Dendritic cell treated with granulocyte-macrophage colony-stimulating factor and Interleukin-4, amounts not matched to agents 40 ng/mL and 50 ng/mL, for 4 days (primary cell): ENCODE data around the gene BTBD1.

Experiments
- H3K27ac Mint-ChIP-seq: one replicate; pipeline ENCODE4 v1.8.0; 2022; ENCODE audit warnings: mild to moderate bottlenecking, mixed read lengths
- H3K27me3 Mint-ChIP-seq: one replicate; pipeline ENCODE4 v1.8.0; 2022; ENCODE audit warnings: mild to moderate bottlenecking, mixed read lengths
- H3K36me3 Mint-ChIP-seq: one replicate; pipeline ENCODE4 v1.8.0; 2022; ENCODE audit warnings: low read depth, mixed read lengths
- H3K4me1 Mint-ChIP-seq: one replicate; pipeline ENCODE4 v1.8.0; 2022; ENCODE audit warnings: low read depth, mixed read lengths
- H3K4me3 Mint-ChIP-seq: one replicate; pipeline ENCODE4 v1.8.0; 2022; ENCODE audit warnings: mild to moderate bottlenecking, moderate library complexity, mixed read lengths
- H3K9me3 Mint-ChIP-seq: one replicate; pipeline ENCODE4 v1.8.0; 2022; ENCODE audit warnings: mixed read lengths
- intact Hi-C: fragments of 100-400 bp; cut with micrococcal nuclease; formaldehyde crosslinking; loops from one replicate; pipeline ENCODE4 v1.15.0; 2022

Gene BTBD1

GRCh38 chr15:82985688-82986441 is 81.2 kb downstream of the BTBD1 start, which contains the start of gene RAMAC:
Gene RAMAC (plus strand): TSS chr15:82986210. CDS start chr15:82989019, 2,809 bp downstream.
- Mint-ChIP-seq H3K4me1 (peaks cover 20% of the 10 kb centered on the region), H3K27me3 (no peaks in the 10 kb centered on the region), H3K27ac (peak within 1 kb of the TSS; percentile 95), H3K9me3 (no peaks in the 10 kb centered on the region), H3K36me3 (peaks cover 51% of the 10 kb centered on the region), H3K4me3 (peak within 1 kb of the TSS; percentile 94)
- intact Hi-C loops: loop anchor here (5.0 kb wide), 4 partner anchors 34 to 174 kb away; partner anchors contain the start of gene HOMER2

DNA sequence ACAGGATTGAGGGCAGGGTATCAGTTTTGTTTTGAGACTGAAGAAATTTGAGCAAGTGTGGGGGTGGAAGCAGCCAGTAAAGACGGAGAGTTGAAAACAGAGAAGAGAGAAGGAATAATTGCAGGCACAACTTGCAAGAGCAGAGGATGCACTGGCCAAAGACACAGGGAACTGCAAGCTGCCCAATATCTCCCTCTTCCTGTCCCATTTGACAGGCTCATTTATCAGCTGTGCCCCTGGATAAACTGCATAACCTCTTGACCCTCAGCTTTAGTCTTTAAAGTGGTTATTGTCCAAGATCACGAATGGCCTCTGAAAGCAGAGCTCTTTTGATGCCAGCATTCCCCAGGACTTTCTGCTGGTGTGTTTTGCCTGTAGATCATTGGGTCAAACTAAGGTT is 86.1 kb downstream of the BTBD1 start:
- no peak overlapping the region for H3K4me3 Mint-ChIP-seq
- H3K27me3 Mint-ChIP-seq: no peaks in the 10 kb centered on the region
- no peak overlapping the region for H3K27ac Mint-ChIP-seq
- peaks cover 16% of the 10 kb centered on the region for H3K36me3 Mint-ChIP-seq
- H3K4me1 Mint-ChIP-seq: peaks cover 17% of the 10 kb centered on the region
- intact Hi-C loops: no loop called here
- no peaks in the 10 kb centered on the region for H3K9me3 Mint-ChIP-seq

DNA sequence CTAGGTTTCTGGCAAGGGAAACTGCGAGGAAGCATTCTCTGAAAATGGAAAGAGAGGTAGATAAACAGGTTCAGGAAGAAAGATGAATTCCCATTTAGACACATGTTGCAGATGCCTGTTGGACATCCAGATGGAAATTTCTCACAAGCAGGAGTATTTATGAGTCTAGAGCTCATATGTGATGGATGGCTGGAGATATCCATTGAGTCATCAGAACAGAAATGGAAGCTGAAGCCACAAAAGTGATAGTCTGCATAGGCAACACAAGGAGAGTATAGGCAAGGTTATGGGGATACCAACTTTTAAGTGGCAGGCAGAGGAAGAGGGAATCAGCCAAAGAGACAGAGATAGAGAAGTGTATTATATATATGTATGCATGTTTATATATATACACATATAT is 87.3 kb downstream of the BTBD1 start:
- H3K4me1 Mint-ChIP-seq: peaks cover 7% of the 10 kb centered on the region
- peaks cover 6% of the 10 kb centered on the region for H3K36me3 Mint-ChIP-seq
- H3K9me3 Mint-ChIP-seq: no peaks in the 10 kb centered on the region
- no peaks in the 10 kb centered on the region for H3K27me3 Mint-ChIP-seq
- H3K27ac Mint-ChIP-seq: no peak overlapping the region
- no peak overlapping the region for H3K4me3 Mint-ChIP-seq
- intact Hi-C loops: no loop called here

DNA sequence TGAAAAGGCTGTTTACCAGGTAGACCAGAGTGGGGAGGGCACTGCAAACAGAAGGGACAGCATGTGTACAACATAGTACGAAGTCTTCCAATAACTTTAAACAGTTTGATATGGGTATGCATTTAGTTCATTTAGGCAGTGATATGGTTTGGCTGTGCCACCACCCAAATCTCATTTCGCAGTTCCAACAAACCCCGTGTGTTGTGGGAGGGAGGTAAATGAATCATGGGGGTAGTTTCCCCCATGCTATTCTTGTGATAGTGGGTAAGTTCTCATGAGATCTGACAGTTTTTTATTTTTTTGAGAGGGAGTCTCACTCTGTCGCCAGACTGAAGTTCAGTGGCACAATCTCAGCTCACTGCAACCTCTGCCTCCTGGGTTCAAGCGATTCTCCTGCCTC is 88.6 kb downstream of the BTBD1 start:
- Mint-ChIP-seq H3K27ac (no peak overlapping the region), H3K27me3 (no peaks in the 10 kb centered on the region), H3K36me3 (peaks cover 6% of the 10 kb centered on the region), H3K4me1 (peaks cover 5% of the 10 kb centered on the region), H3K4me3 (no peak overlapping the region), H3K9me3 (no peaks in the 10 kb centered on the region)
- intact Hi-C loops: no loop called here

DNA sequence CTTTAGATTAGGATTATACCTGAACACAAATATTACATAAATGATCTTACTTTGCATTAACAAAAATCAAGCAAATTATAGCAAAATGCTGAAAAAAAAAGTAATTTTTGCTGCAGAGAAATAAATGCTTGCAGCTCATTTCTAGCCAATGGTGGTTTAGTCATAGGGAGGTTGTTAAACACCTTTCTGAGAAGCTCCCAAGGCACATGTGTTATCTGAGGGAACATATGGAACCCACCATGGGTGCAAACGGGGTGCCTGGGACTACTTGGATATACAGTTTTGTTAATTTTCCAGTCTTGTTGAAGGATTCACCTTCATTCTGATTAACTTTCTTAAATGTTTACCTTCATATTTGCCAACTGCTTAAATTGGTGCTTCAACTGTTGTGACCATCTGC is 90.0 kb downstream of the BTBD1 start:
- Mint-ChIP-seq H3K27ac (no peak overlapping the region), H3K4me1 (peaks cover 5% of the 10 kb centered on the region), H3K27me3 (no peaks in the 10 kb centered on the region), H3K9me3 (no peaks in the 10 kb centered on the region), H3K36me3 (peaks cover 6% of the 10 kb centered on the region), H3K4me3 (no peak overlapping the region)
- intact Hi-C loops: no loop called here

- H3K4me1 Mint-ChIP-seq: peaks cover 17% of the 10 kb centered on the region
- no peaks in the 10 kb centered on the region for H3K27me3 Mint-ChIP-seq
- H3K9me3 Mint-ChIP-seq: no peaks in the 10 kb centered on the region
- H3K36me3 Mint-ChIP-seq: peaks cover 3% of the 10 kb centered on the region
- intact Hi-C loops: no loop called here
- H3K27ac Mint-ChIP-seq: no peak overlapping the region
- H3K4me3 Mint-ChIP-seq: no peak overlapping the region
Measured at GRCh38 chr15:82972990-82973389, 94.1 kb downstream of the BTBD1 start.

DNA sequence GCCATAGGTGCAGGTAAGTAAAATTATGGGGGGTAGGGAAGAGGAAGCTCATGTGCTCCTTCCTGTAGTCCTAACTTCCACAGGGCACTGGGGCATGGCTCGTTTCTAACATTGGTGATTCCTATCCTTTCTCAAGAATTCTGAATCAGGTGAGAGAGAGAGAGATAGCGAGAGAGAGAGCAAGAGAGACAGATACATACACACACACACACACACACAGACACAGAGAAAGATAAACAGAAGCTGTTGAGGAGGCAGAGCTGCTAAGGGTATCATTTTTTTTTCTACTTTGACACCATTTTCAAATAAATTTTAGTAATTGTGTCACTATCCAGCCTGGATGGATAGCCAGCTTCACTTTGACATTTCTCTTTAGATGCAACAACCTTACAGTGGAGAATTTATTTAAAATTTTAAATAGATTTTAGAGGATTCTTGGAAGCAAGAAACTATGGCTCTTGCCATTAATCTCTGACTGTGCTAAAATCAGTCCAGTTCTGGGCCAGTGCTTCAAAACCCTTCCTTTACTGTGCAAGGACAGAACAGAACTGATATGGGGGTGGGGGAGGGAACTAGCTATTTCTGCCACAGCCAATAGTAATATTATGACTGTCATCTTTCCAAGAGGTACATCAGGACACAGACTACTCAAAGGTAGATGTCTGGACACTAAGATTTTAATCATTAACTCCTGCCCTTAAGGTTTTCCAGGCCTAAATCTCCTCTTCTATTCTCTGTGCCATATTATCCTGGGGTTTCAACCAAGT is 95.7 kb downstream of the BTBD1 start:
- peaks cover 14% of the 10 kb centered on the region for H3K4me1 Mint-ChIP-seq
- no peak overlapping the region for H3K27ac Mint-ChIP-seq
- H3K4me3 Mint-ChIP-seq: no peak overlapping the region
- intact Hi-C loops: no loop called here
- H3K27me3 Mint-ChIP-seq: no peaks in the 10 kb centered on the region
- no peaks in the 10 kb centered on the region for H3K9me3 Mint-ChIP-seq
- H3K36me3 Mint-ChIP-seq: no peaks in the 10 kb centered on the region

- peaks cover 2% of the 10 kb centered on the region for H3K27me3 Mint-ChIP-seq
- H3K36me3 Mint-ChIP-seq: no peaks in the 10 kb centered on the region
- no peaks in the 10 kb centered on the region for H3K9me3 Mint-ChIP-seq
- H3K4me3 Mint-ChIP-seq: no peak overlapping the region
- intact Hi-C loops: no loop called here
- peaks cover 14% of the 10 kb centered on the region for H3K4me1 Mint-ChIP-seq
- no peak overlapping the region for H3K27ac Mint-ChIP-seq
Measured at GRCh38 chr15:82970696-82971095, 96.4 kb downstream of the BTBD1 start.

- intact Hi-C loops: no loop called here
- Mint-ChIP-seq H3K27me3 (peaks cover 2% of the 10 kb centered on the region), H3K4me3 (no peak overlapping the region), H3K27ac (no peak overlapping the region), H3K36me3 (no peaks in the 10 kb centered on the region), H3K9me3 (no peaks in the 10 kb centered on the region), H3K4me1 (peaks cover 14% of the 10 kb centered on the region)
Measured at GRCh38 chr15:82970078-82970686, 96.9 kb downstream of the BTBD1 start.

- Mint-ChIP-seq H3K4me3 (no peak overlapping the region), H3K36me3 (no peaks in the 10 kb centered on the region), H3K27ac (no peak overlapping the region), H3K27me3 (peaks cover 2% of the 10 kb centered on the region), H3K9me3 (no peaks in the 10 kb centered on the region), H3K4me1 (peaks cover 14% of the 10 kb centered on the region)
- intact Hi-C loops: no loop called here
Measured at GRCh38 chr15:82969353-82969752, 97.7 kb downstream of the BTBD1 start.

- Mint-ChIP-seq H3K27me3 (peaks cover 2% of the 10 kb centered on the region), H3K9me3 (no peaks in the 10 kb centered on the region), H3K4me3 (no peak overlapping the region), H3K27ac (no peak overlapping the region), H3K4me1 (peaks cover 19% of the 10 kb centered on the region), H3K36me3 (no peaks in the 10 kb centered on the region)
- intact Hi-C loops: no loop called here
Measured at GRCh38 chr15:82968066-82968465, 99.0 kb downstream of the BTBD1 start.

DNA sequence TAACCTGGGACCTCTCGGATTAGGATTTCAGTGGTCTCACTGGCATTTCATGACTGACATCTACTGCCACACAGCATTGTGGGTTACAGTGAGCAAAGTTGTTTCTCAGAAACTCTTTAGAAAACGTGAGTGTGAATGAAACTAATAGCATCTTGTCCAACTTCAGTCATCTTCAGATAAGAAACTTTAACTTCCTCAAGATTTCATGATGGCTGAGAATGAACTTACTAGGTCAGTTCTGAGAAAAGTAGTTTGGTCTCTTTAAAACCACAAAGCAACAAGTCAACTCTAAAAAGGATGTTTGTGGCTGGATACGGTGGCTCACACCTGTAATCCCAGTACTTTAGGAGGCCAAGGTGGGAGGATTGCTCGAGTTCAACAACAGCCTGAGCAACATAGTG is 100.4 kb downstream of the BTBD1 start:
- H3K4me3 Mint-ChIP-seq: no peak overlapping the region
- no peaks in the 10 kb centered on the region for H3K9me3 Mint-ChIP-seq
- intact Hi-C loops: no loop called here
- H3K36me3 Mint-ChIP-seq: no peaks in the 10 kb centered on the region
- H3K27me3 Mint-ChIP-seq: peaks cover 2% of the 10 kb centered on the region
- peaks cover 19% of the 10 kb centered on the region for H3K4me1 Mint-ChIP-seq
- no peak overlapping the region for H3K27ac Mint-ChIP-seq
